ENCODE measurements around the gene OR6Y1. TPM values are rescaled to one million over a fixed set of nuclear protein-coding genes. Genes with fewer than 3 reads are reported as not detected.

The OR6Y1 gene
- total RNA-seq, 4 donors from 2014 or later, result not detected

DNA sequence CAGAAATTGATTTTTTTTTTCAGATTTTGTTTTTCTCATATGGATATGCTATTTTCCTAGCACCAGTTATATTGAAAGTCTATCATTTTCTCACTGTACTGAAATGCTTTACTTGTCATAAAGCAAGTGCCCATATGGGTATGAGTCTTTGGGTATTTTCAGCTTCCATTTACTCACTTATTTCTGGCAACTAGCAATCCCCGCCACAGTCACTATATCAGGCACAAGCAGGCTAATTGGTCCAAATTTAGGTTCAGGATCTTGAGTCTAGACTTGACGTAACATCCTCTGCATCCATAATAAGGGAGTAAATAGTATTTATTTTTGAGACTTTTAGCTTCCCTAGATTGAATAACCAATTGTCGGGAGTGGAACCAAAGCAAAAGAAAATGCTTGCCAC is 23.4 kb upstream of the OR6Y1 start:
- in situ Hi-C loops (cut with MboI; ENCODE audit: low pct_ligation_motif_present in 1 of 4, low pct_unique_long_range_greater_than_20kb in 1 of 4, low sequenced_read_pairs in 3 of 4) (no loop called here), intact Hi-C loops (cut with DNase I; ENCODE audit: low total_unique reads) (no loop called here)
- no peaks in the 10 kb centered on the region for H3K9me3 ChIP-seq
- H3K27ac ChIP-seq, result no peak overlapping the region
- no peaks in the 10 kb centered on the region for H3K36me3 ChIP-seq
- TF ChIP-seq EP300 (IDR thresholded peaks at IDR 0.05; ENCODE audit: low read depth), result no peak
- TF ChIP-seq POLR2AphosphoS5 (IDR thresholded peaks at IDR 0.05), result no peak
- TF ChIP-seq, protein P1, sequence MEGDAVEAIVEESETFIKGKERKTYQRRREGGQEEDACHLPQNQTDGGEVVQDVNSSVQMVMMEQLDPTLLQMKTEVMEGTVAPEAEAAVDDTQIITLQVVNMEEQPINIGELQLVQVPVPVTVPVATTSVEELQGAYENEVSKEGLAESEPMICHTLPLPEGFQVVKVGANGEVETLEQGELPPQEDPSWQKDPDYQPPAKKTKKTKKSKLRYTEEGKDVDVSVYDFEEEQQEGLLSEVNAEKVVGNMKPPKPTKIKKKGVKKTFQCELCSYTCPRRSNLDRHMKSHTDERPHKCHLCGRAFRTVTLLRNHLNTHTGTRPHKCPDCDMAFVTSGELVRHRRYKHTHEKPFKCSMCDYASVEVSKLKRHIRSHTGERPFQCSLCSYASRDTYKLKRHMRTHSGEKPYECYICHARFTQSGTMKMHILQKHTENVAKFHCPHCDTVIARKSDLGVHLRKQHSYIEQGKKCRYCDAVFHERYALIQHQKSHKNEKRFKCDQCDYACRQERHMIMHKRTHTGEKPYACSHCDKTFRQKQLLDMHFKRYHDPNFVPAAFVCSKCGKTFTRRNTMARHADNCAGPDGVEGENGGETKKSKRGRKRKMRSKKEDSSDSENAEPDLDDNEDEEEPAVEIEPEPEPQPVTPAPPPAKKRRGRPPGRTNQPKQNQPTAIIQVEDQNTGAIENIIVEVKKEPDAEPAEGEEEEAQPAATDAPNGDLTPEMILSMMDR (IDR thresholded peaks at IDR 0.05), result no peak
- TF ChIP-seq POLR2A (IDR thresholded peaks at IDR 0.05), result no peak
- H3K4me1 ChIP-seq, result no peaks in the 10 kb centered on the region
- H3K4me3 ChIP-seq, result no peak overlapping the region
- 85 to 100% methylated on average over 2 to 3 of the region's 3 CpGs for WGBS, 2 donors (ENCODE audit: low coverage in 1 of 2)
- DNase-seq, result no peak
- no peaks in the 10 kb centered on the region for H3K27me3 ChIP-seq

DNA sequence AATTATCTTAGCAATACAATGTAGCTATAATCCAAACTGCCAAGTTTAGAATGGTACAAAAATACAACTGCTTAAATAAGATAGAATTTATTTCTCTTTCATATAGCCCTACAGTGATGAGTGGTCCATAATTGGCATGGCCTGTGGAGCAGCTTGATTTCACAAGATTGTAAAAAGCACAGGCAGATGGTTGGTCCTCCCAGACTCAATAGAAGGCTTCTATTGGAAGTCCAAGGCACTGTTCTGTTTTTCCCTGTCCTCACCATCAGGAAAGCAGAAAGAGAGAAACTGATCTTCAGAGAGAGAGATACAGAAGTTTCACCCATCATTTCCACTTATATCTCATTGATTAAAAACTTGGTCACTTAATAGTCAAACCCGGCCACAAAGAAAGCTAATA is 18.0 kb upstream of the OR6Y1 start:
- in situ Hi-C loops (cut with MboI; ENCODE audit: low pct_ligation_motif_present in 1 of 4, low pct_unique_long_range_greater_than_20kb in 1 of 4, low sequenced_read_pairs in 3 of 4), result no loop called here

DNA sequence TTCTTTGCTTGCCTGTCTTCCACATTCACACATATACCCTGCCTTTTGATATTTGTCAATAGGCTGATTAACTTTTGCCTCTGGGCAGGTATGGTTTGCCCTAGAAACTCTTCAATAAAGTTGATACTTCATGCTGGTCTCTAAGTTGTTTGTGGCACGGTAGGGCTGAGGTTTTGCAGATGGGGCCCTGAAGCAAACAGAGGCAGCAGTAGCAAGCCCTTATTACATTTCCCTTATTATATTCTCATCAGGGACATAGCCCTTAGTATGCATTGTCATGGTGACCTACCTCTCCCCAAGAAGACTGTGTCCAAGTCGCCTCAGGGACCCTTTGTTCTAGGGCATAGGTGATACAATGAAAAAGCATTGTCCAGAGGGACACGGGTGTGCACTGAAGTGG is 16.3 kb upstream of the OR6Y1 start, which contains the start of gene OR6P1:
TSS of gene OR6P1 (minus strand) at position 101 of the 400 bp plus-strand sequence. CDS start 6,976 bp downstream, outside the sequence.
- WGBS, 2 donors (ENCODE audit: low coverage in 1 of 2), result 70 to 92% methylated on average over 2 to 3 of the region's 3 CpGs
- in situ Hi-C loops (cut with MboI; ENCODE audit: low pct_ligation_motif_present in 1 of 4, low pct_unique_long_range_greater_than_20kb in 1 of 4, low sequenced_read_pairs in 3 of 4), result no loop called here
- no peak for TF ChIP-seq EP300 (IDR thresholded peaks at IDR 0.05; ENCODE audit: low read depth)
- TF ChIP-seq POLR2A (IDR thresholded peaks at IDR 0.05), result no peak
- TF ChIP-seq, protein P1 (IDR thresholded peaks at IDR 0.05), result no peak
- no peak for TF ChIP-seq POLR2AphosphoS5 (IDR thresholded peaks at IDR 0.05)
- H3K4me3 ChIP-seq, result no peak within 1 kb of the TSS
- H3K9me3 ChIP-seq, result no peaks in the 10 kb centered on the region
- no peaks in the 10 kb centered on the region for H3K27me3 ChIP-seq
- H3K27ac ChIP-seq, result no peak within 1 kb of the TSS
- H3K36me3 ChIP-seq, result no peaks in the 10 kb centered on the region
- intact Hi-C loops (cut with DNase I; ENCODE audit: low total_unique reads), result no loop called here
- H3K4me1 ChIP-seq, result no peaks in the 10 kb centered on the region
- no peak for DNase-seq

More for the DNA sequence above, 18.0 kb upstream of the OR6Y1 start:
- TF ChIP-seq, protein P1 (IDR thresholded peaks at IDR 0.05), result no peak
- whole genome bisulfite sequencing, 2 donors (ENCODE audit: low coverage in 1 of 2), result 63 to 100% methylated on average over 1 of the region's 1 CpG
- intact Hi-C loops (cut with DNase I; ENCODE audit: low total_unique reads), result no loop called here
- Histone ChIP-seq H3K4me1 (no peaks in the 10 kb centered on the region), H3K27me3 (no peaks in the 10 kb centered on the region), H3K9me3 (no peaks in the 10 kb centered on the region), H3K4me3 (no peak overlapping the region), H3K27ac (no peak overlapping the region), H3K36me3 (no peaks in the 10 kb centered on the region)
- no peak for DNase-seq

DNA sequence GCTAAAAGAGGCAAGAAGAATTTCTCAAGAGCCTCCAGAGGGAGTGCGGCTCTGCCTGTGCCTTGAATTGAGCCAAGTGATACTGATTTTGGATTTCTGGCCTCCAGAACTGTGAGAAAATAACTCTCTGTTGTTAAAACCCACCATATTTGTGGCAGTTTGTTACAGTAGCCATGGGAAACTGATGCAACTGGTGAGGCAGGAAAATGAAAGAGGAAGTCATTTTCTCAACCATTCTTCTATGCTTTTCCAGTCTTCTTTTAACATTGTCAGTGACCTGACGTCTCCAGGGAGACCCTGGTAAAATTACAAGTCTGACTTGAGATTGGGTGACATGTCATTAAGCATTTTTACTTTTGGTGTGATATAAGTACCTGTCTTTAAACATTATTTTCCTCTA is 10.4 kb upstream of the OR6Y1 start:
- Histone ChIP-seq H3K4me3 (no peak overlapping the region), H3K36me3 (no peaks in the 10 kb centered on the region), H3K27me3 (no peaks in the 10 kb centered on the region), H3K9me3 (no peaks in the 10 kb centered on the region), H3K27ac (no peak overlapping the region), H3K4me1 (no peaks in the 10 kb centered on the region)
- no peak for DNase-seq
- in situ Hi-C loops (cut with MboI; ENCODE audit: low pct_ligation_motif_present in 1 of 4, low pct_unique_long_range_greater_than_20kb in 1 of 4, low sequenced_read_pairs in 3 of 4), result no loop called here
- TF ChIP-seq POLR2A (IDR thresholded peaks at IDR 0.05) (no peak), POLR2AphosphoS5 (IDR thresholded peaks at IDR 0.05) (no peak), EP300 (IDR thresholded peaks at IDR 0.05; ENCODE audit: low read depth) (no peak)
- TF ChIP-seq, protein P1 (IDR thresholded peaks at IDR 0.05), result no peak
- intact Hi-C loops (cut with DNase I; ENCODE audit: low total_unique reads), result no loop called here
- 72% methylated on average over 2 of the region's 2 CpGs; no CpG with 5 or more reads in 1 of the 2 donors for WGBS, 2 donors (ENCODE audit: low coverage in 1 of 2)
